Right lobe of liver (tissue), 4 donors: ENCODE results near the gene CARD19.

Experiments
- POLR2A ChIP-seq: fragments of 450-650 bp; IDR thresholded peaks from one replicate; pipeline ENCODE4 v1.6.1; 2017; ENCODE audit warnings: antibody characterized with exemption, mild to moderate bottlenecking
- TF ChIP-seq, protein P1 (sequence below), 4 donors: fragments of 200-600 bp in 3 of 4; fragments of 450-650 bp in 1 of 4; IDR thresholded peaks; one replicate each; pipeline versions ENCODE4 v1.5.1 to v1.8.0; 2016 to 2022; ENCODE audit warnings: antibody characterized with exemption in 4 of 4, mild to moderate bottlenecking in 2 of 4
- donor health status: DM: no; HTN: no; CAD: no.
- donor health status: DM: no; HTN: no; CAD: no.
- donor health status: DM: no; HTN: yes; CAD: no.

GRCh38 chr9:93096811-93097382 lies 880 bp downstream of the CARD19 start:
- TF ChIP-seq, protein P1, sequence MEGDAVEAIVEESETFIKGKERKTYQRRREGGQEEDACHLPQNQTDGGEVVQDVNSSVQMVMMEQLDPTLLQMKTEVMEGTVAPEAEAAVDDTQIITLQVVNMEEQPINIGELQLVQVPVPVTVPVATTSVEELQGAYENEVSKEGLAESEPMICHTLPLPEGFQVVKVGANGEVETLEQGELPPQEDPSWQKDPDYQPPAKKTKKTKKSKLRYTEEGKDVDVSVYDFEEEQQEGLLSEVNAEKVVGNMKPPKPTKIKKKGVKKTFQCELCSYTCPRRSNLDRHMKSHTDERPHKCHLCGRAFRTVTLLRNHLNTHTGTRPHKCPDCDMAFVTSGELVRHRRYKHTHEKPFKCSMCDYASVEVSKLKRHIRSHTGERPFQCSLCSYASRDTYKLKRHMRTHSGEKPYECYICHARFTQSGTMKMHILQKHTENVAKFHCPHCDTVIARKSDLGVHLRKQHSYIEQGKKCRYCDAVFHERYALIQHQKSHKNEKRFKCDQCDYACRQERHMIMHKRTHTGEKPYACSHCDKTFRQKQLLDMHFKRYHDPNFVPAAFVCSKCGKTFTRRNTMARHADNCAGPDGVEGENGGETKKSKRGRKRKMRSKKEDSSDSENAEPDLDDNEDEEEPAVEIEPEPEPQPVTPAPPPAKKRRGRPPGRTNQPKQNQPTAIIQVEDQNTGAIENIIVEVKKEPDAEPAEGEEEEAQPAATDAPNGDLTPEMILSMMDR (IDR thresholded peaks at IDR 0.05) = no peak
- TF ChIP-seq POLR2A = no peak
